GM12873 (cell line): Measurements from ENCODE around the gene P2RX1.

ENCODE experiments used
- TF ChIP-seq, protein P1 (sequence below): IDR thresholded peaks from 2 replicates; pipeline ENCODE4 v1.5.1; 2012; ENCODE audit warnings: low read depth, mild to moderate bottlenecking, moderate library complexity, low read length, control low read depth; ENCODE audit not compliant: insufficient read depth; ENCODE audit errors: missing control alignments

P2RX1 gene

DNA sequence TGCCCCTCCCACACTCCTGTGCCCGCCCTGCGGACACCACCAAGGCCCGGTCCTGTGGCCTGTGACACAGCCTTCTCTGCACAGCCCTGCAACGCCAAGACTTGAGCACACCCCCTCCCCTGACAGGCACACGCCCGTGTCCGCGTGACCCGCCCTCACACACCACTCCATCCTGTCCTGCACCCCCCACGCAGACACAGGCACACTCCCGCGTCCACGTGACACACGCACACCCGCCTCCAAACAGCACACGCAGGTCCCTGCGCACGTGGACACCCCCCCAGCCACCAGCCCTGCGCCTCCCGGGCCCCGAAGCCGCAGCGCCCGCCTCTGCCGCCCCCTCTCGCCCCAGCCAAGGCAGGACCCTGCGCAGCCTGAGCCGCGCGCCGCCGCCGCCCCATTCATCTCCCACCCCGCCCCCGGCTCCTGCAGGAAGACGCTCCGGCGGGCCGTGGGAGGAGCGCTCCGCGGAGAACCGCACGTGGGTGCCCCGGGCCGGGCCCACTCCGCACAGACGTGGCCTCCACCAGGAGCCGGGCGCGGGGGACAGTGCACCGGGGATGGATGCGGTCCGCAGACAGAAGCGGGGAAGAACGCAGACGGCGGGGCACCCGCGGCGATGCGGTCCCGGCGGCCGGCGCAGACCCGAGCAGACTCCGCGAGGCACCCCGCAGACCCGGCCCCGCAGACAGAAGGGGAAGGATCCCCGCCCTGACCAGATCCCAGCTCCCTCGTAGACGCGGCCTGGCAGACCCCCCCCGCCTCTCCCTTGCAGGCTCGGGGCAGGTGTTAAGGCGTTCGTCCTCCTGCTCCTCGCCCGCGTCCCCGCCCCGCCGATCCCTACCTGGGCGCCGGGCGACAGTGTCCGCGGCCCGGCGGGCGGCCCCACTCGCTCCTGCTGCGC lies 23.9 kb downstream of the P2RX1 start:
- TF ChIP-seq, protein P1, sequence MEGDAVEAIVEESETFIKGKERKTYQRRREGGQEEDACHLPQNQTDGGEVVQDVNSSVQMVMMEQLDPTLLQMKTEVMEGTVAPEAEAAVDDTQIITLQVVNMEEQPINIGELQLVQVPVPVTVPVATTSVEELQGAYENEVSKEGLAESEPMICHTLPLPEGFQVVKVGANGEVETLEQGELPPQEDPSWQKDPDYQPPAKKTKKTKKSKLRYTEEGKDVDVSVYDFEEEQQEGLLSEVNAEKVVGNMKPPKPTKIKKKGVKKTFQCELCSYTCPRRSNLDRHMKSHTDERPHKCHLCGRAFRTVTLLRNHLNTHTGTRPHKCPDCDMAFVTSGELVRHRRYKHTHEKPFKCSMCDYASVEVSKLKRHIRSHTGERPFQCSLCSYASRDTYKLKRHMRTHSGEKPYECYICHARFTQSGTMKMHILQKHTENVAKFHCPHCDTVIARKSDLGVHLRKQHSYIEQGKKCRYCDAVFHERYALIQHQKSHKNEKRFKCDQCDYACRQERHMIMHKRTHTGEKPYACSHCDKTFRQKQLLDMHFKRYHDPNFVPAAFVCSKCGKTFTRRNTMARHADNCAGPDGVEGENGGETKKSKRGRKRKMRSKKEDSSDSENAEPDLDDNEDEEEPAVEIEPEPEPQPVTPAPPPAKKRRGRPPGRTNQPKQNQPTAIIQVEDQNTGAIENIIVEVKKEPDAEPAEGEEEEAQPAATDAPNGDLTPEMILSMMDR = no peak

- TF ChIP-seq, protein P1 = no peak
Observed at GRCh38 chr17:3891626-3892094, 24.6 kb downstream of the P2RX1 start.

DNA sequence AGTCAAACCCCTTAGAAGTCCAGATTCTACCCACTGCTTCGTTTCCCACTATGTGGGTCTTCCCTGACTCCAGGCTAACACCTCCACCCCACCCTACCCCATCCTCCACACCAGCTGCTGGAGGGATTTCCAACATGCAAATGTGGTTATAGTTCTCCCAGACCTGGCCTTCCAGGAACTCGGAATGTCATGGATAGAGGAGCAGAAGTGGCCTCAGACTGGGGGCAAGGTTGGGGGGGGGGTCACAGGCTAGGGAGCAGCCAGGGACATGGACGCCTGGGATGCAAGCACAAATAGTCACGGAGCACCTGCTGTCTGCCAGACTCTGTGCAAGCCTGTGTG lies 25.4 kb downstream of the P2RX1 start:
- TF ChIP-seq, protein P1 = no peak

GRCh38 chr17:3890082-3890877 lies 26.0 kb downstream of the P2RX1 start:
- TF ChIP-seq, protein P1 = no peak

DNA sequence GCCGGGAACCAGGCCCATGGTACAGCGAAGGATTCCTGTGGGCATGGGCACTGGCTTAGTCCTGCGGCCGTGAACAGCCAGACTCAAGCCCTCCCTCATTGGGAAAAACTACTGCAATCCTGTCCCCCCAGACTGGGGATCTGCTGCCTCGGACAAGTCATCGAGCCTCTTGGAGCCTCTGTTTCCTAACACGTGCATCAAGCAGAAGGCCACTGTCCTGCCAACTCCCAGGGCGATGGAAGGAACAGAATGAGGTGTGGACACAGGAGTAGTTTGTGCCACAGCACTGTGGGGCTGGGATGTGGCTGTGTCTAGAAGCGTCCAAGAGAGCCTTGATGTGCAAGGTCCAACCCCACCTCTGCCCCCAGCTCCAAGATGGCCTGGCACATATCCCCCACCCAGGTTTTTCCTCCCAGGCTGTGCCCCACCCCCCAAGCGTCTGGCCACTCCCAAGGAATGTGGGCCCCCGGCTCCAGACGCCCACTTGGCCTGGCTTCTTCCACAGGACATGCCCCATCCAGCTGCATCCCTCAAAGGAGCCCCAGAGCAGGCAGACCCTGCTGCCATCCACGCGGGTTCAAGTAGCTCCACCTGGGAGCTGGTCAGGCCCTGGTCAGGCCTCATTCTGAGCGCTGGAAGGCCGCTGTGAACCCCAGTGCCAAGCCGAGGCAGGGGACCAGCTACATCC lies 26.8 kb downstream of the P2RX1 start:
- TF ChIP-seq, protein P1 = no peak

GRCh38 chr17:3888343-3889171 lies 27.7 kb downstream of the P2RX1 start:
- TF ChIP-seq, protein P1 = no peak
